GM10847 (cell line): ENCODE measurements around the gene ZBTB26.

Experiments
- POLR2A ChIP-seq: IDR thresholded peaks from 2 replicates; pipeline ENCODE4 v1.6.1; 2011; ENCODE audit not compliant: insufficient read length; ENCODE audit errors: extremely low read depth

Gene ZBTB26

GRCh38 chr9:122931226-122932121 is at the start of gene ZBTB26:
ZBTB26 (minus strand) TSS chr9:122931512; CDS start chr9:122919934, 11,578 bp downstream.
- TF ChIP-seq POLR2A: peak; percentile 80

DNA sequence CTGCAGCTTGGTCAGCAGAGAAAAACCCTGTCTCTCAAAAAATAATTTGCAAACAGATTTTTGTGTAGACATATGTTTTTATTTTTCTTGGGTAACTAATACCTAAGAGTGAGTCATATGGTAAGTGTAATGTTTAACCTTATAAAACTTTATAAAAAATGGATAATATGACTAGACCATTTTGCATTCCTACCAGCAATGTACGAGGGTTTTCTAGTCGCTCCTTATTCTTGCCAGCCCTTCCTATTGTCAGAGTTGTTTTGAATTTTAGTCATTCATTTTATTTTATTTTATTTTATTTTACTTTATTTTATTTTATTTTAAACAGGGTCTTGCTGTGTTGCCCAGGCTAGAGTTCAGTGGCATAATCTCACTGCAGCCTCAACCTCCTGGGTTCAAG is 47.3 kb upstream of the ZBTB26 start:
- no peak for TF ChIP-seq POLR2A

- no peak for TF ChIP-seq POLR2A
Measured at GRCh38 chr9:122975196-122975595, 43.9 kb upstream of the ZBTB26 start.

- TF ChIP-seq POLR2A: no peak
Measured at GRCh38 chr9:122961139-122961538, 29.8 kb upstream of the ZBTB26 start.

GRCh38 chr9:122955961-122956360 is 24.6 kb upstream of the ZBTB26 start:
- TF ChIP-seq POLR2A: no peak

DNA sequence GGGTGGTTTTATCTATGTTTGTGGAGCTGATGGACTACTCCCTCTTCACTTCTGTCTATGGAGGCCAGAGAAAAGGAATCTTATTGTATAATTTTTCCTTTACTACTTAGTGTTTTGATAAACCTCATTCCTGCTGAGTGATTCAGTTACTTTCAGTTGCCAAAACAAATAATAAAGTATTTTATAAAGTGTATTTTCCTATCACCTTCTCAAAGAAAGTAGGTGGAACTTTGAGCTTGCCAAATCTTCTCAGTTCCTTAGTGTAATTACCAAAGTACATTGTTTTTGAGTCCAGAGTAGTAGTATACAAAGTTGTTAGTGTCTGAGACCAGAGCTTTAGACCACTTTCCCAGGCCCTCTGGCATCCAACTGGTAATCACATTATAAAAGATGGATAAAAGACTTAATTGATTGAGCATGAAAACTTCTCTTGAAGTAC is 23.0 kb upstream of the ZBTB26 start:
- no peak for TF ChIP-seq POLR2A

DNA sequence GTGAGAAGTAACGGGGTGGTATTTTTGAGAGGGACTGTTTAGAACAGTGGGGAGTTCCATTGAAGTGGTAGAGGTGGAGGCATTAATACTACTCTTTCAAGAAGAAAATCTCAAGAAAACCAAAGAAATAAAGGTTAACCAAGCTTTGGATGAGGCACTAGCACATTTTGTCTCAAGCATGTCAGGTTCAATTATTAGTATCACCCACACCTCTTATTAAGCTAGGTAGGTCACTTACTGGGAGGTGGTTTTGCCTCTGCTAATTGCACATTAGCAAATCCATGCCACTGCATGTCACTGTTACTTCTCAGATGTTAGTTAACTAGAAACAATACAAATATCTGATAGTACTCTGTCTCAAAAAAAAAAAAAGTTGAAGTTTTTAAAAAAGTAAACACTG is 19.7 kb upstream of the ZBTB26 start:
- TF ChIP-seq POLR2A: no peak

- no peak for TF ChIP-seq POLR2A
Measured at GRCh38 chr9:122950263-122950662, 19.0 kb upstream of the ZBTB26 start.

DNA sequence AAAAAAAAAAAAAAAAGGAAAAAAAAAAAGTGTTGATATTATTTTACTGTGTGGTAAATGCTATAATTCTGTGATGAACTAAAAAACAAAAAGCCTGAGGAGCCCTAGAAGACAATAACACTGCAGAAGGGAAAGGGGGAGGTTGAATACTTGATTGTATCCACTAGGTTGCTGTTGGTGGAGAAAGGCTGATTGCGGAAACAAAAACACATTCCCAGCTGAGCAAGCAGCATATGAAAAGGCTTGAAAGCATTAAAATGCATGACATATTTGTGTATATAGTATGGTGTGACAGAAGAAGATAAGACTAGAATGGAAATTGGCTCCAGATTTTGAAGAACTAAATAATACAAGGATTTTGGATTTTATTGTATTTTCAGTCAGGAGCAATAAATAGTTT is 18.4 kb upstream of the ZBTB26 start:
- no peak for TF ChIP-seq POLR2A

DNA sequence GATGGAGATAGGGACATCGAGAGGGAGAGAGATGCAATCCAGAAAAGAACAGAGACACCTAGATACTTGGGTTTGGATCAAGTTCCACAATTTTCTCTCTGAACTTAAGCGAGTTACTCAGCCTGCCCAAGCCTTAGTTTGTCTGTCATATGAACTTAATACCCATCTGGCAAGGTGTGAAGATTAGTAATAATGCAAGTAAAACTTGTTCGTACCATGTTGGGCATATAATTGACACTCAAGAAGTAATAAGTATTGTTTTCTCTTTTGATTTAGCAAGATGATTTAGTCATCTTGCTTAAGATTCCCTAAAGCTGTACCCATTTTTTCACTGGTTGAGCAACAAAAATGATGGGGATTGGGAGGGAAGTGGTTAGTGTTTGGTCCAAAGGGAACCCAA is 17.0 kb upstream of the ZBTB26 start:
- TF ChIP-seq POLR2A: no peak

GRCh38 chr9:122946461-122947005 is 15.2 kb upstream of the ZBTB26 start:
- TF ChIP-seq POLR2A: no peak

GRCh38 chr9:122944960-122945888 is 13.9 kb upstream of the ZBTB26 start:
- TF ChIP-seq POLR2A: no peak

DNA sequence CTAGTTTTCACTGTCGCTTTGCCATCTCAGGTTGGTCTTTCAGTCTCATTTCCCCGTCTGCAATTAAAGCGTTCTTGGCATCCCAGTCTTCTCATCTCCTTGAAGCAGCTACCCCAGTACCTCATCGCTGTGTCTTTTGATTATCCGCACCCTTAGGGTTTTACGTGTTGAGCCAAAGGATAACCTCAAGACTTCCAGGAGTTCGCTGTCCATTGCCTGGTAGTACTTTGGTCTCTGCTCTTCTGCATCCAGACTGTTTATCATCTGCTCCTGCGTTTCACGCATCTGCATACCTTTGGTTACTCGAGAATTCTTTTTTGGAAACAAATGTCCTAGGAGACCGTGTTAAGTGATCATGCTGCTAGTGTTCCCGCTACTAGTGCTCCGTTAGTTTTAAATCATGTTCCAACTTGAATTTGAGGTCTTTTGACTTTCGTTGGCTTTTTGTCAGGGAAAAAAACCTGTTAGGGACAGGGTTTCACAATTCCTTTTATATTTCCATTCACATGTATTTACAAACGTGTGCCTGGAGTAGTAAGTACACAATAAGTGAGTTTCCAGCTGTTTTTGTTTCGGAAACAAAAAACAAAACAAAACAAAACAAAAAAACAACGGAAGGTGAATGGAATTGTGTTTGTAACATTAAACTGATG is 10.4 kb upstream of the ZBTB26 start:
- no peak for TF ChIP-seq POLR2A

DNA sequence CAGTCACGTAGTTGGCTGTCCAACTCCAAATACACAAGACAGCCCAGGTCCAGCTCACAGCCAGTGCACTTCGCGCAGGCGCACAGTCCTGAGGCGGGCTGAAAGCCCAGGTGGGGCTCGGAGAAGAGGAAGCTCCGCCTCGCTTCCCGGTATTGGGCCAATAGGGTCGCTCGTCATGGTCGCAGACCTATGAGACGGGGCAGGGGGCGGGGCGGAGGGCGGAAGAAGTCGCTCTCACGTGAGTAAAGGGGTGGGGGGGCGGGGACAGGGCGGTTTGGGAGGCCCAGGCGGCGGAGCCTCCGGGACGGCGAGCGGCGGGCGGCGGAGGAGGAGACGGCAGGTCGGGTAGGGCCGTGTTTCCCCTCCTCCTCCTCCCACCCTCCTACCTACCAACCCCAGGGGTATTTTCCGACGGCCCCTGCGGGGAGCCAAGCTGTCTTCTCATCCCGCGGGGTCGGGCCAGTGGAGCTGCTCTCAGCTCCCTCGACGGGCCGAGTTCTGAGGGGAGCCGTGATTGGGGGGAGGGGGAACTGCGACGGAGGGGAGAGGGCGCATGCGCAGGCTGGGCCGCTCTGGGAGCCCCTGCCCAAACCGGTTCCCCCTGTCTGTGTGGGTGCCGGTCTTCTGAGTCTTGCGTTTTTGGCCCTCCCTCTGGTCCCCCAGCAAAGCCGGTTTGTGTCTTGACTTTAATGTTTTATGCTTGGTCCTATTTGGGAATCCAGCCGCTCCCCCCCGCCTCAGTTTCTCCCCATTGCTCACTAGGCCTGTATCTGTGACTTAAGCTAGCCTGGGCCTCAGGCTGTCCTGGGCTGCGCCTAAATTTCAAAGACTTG is 9.7 kb upstream of the ZBTB26 start, which contains the start of gene RABGAP1:
Gene RABGAP1 (plus strand): TSS at position 272 of the 833 bp plus-strand sequence. CDS start 16,040 bp downstream, outside the sequence.
- TF ChIP-seq POLR2A: peak; percentile 45
